Activated CD4-positive, alpha-beta T cell treated with anti-CD3 and anti-CD28 coated beads, Interleukin-2, amount 10 ng/mL, durations not matched to agents 24 days and 14 days (primary cell): ENCODE data around the gene TNK1. TPM values are rescaled to one million over a fixed set of nuclear protein-coding genes. Genes with fewer than 3 reads are reported as not detected.
A peak's percentile ranks its signal among the peaks of the same experiment; 100 is the strongest.
"Not testable (repeated sequence)": the region's sequence is repeated elsewhere in the genome, so short reads cannot be mapped to it uniquely, and the experiment has no call there.

ENCODE experiments used
- DNase-seq: peaks from one replicate; pipeline ENCODE4 v3.0.0; 2022
- H3K27ac Mint-ChIP-seq: one replicate; pipeline ENCODE4 v1.8.0; 2022; ENCODE audit warnings: mild to moderate bottlenecking, mixed read lengths
- H3K27me3 Mint-ChIP-seq: one replicate; pipeline ENCODE4 v1.8.0; 2022; ENCODE audit warnings: mixed read lengths
- H3K36me3 Mint-ChIP-seq: one replicate; pipeline ENCODE4 v1.8.0; 2022; ENCODE audit warnings: low read depth, mild to moderate bottlenecking, mixed read lengths
- H3K4me1 Mint-ChIP-seq: one replicate; pipeline ENCODE4 v1.8.0; 2021; ENCODE audit warnings: mixed read lengths
- H3K4me3 Mint-ChIP-seq: one replicate; pipeline ENCODE4 v1.8.0; 2022; ENCODE audit warnings: mild to moderate bottlenecking, moderate library complexity, mixed read lengths
- H3K9me3 Mint-ChIP-seq: one replicate; pipeline ENCODE4 v1.8.0; 2021; ENCODE audit warnings: mixed read lengths
- intact Hi-C: fragments of 100-400 bp; cut with micrococcal nuclease; formaldehyde crosslinking; loops from one replicate; pipeline ENCODE4 v1.15.1; 2023
- total RNA-seq: library from RNA; stranded (reverse); gene quantifications from 2 replicates; pipeline ENCODE4 v1.2.3, GENCODE V29; 2022

Gene TNK1
- total RNA-seq, 1 donor from 2014 or later: 5.3 TPM

DNA sequence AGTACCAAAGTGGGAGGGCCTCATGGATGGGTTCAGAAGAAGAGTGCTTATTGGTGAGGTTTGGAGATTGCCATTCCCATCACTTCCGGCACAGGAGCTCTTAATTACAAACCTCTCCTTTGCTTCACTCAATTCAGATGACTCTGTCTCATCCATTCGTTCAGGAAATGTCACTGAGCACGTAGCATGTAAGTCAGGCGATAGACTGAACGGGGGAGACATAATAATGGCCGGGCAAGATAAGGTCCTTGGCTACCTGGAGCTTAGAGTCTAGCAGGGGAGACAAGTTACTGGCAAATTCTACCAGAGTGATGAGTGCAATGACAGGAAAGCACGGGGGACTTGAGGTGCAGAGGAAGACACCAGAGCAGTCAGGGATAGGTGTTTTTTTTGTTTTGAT, 14.9 kb upstream of the TNK1 start:
- H3K4me1 Mint-ChIP-seq, DNase-seq, H3K9me3 Mint-ChIP-seq, H3K36me3 Mint-ChIP-seq, H3K27ac Mint-ChIP-seq, intact Hi-C loops, H3K4me3 Mint-ChIP-seq: not testable (repeated sequence)
- H3K27me3 Mint-ChIP-seq: peaks cover 10% of the 10 kb centered on the region

GRCh38 chr17:7367083-7367482, 13.8 kb upstream of the TNK1 start:
- peaks cover 12% of the 10 kb centered on the region for H3K27me3 Mint-ChIP-seq
- H3K9me3 Mint-ChIP-seq: no peaks in the 10 kb centered on the region
- H3K27ac Mint-ChIP-seq: no peak overlapping the region
- H3K4me1 Mint-ChIP-seq: peaks cover under 1% of the 10 kb centered on the region
- DNase-seq: peak; percentile 49
- no peaks in the 10 kb centered on the region for H3K36me3 Mint-ChIP-seq
- intact Hi-C loops: no loop called here
- H3K4me3 Mint-ChIP-seq: no peak overlapping the region

GRCh38 chr17:7367918-7368598, 12.8 kb upstream of the TNK1 start:
- Mint-ChIP-seq H3K9me3 (no peaks in the 10 kb centered on the region), H3K4me3 (no peak overlapping the region), H3K27ac (no peak overlapping the region), H3K4me1 (no peaks in the 10 kb centered on the region), H3K27me3 (peaks cover 12% of the 10 kb centered on the region), H3K36me3 (no peaks in the 10 kb centered on the region)
- intact Hi-C loops: no loop called here
- no peak for DNase-seq

GRCh38 chr17:7368599-7368994, 12.3 kb upstream of the TNK1 start:
- intact Hi-C loops, H3K4me1 Mint-ChIP-seq, H3K9me3 Mint-ChIP-seq, H3K27ac Mint-ChIP-seq, H3K36me3 Mint-ChIP-seq, DNase-seq, H3K4me3 Mint-ChIP-seq: not testable (repeated sequence)
- H3K27me3 Mint-ChIP-seq: peaks cover 12% of the 10 kb centered on the region

- Mint-ChIP-seq H3K27me3 (peaks cover 14% of the 10 kb centered on the region), H3K36me3 (no peaks in the 10 kb centered on the region), H3K27ac (no peak overlapping the region), H3K9me3 (no peaks in the 10 kb centered on the region), H3K4me1 (no peaks in the 10 kb centered on the region), H3K4me3 (no peak overlapping the region)
- DNase-seq: no peak
- intact Hi-C loops: no loop called here
These were observed 11.1 kb upstream of the TNK1 start for GRCh38 chr17:7369825-7370224.

GRCh38 chr17:7370853-7371252, 10.0 kb upstream of the TNK1 start:
- H3K27ac Mint-ChIP-seq: no peak overlapping the region
- no peak for DNase-seq
- peaks cover 14% of the 10 kb centered on the region for H3K27me3 Mint-ChIP-seq
- intact Hi-C loops: no loop called here
- no peak overlapping the region for H3K4me3 Mint-ChIP-seq
- H3K36me3 Mint-ChIP-seq: no peaks in the 10 kb centered on the region
- no peaks in the 10 kb centered on the region for H3K9me3 Mint-ChIP-seq
- H3K4me1 Mint-ChIP-seq: no peaks in the 10 kb centered on the region

GRCh38 chr17:7374353-7374752, 6.5 kb upstream of the TNK1 start:
- no peak overlapping the region for H3K4me3 Mint-ChIP-seq
- no peak for DNase-seq
- peaks cover 5% of the 10 kb centered on the region for H3K9me3 Mint-ChIP-seq
- intact Hi-C loops: no loop called here
- no peaks in the 10 kb centered on the region for H3K4me1 Mint-ChIP-seq
- H3K36me3 Mint-ChIP-seq: no peaks in the 10 kb centered on the region
- no peak overlapping the region for H3K27ac Mint-ChIP-seq
- peaks cover 21% of the 10 kb centered on the region for H3K27me3 Mint-ChIP-seq

- no peak overlapping the region for H3K4me3 Mint-ChIP-seq
- no peak overlapping the region for H3K27ac Mint-ChIP-seq
- no peaks in the 10 kb centered on the region for H3K36me3 Mint-ChIP-seq
- peaks cover 9% of the 10 kb centered on the region for H3K9me3 Mint-ChIP-seq
- no peaks in the 10 kb centered on the region for H3K4me1 Mint-ChIP-seq
- H3K27me3 Mint-ChIP-seq: peaks cover 42% of the 10 kb centered on the region
- intact Hi-C loops: no loop called here
- DNase-seq: no peak
These were observed 1.8 kb upstream of the TNK1 start for GRCh38 chr17:7379134-7379533.

DNA sequence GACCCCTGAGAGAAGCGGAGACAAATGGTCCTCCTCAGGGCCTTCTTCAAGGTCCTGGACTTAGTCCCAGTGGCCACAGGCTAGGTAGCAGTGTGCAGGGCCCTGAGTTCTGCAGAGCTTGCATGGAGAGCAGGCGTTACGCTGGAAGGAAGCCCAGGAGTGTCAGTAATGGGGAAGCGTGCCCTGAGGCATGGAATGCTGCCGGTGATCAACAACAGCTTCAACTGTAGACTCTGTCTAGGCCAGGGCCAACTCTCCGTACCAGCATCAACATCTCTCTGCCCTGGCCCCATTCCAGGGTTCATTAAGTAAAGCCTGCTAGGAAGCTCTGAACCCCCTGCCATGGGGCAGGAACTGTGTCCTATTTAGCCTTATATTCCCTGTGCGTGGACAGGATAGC, 568 bp upstream of the TNK1 start:
- Mint-ChIP-seq H3K27me3 (peaks cover 40% of the 10 kb centered on the region), H3K9me3 (peaks cover 9% of the 10 kb centered on the region), H3K36me3 (no peaks in the 10 kb centered on the region), H3K27ac (no peak overlapping the region), H3K4me3 (no peak overlapping the region), H3K4me1 (peaks cover 4% of the 10 kb centered on the region)
- no peak for DNase-seq
- intact Hi-C loops: no loop called here

GRCh38 chr17:7382901-7383300, 2.0 kb downstream of the TNK1 start:
- H3K27ac Mint-ChIP-seq: no peak overlapping the region
- no peaks in the 10 kb centered on the region for H3K36me3 Mint-ChIP-seq
- H3K27me3 Mint-ChIP-seq: peaks cover 33% of the 10 kb centered on the region
- H3K4me1 Mint-ChIP-seq: peaks cover 4% of the 10 kb centered on the region
- H3K9me3 Mint-ChIP-seq: peaks cover 9% of the 10 kb centered on the region
- DNase-seq: no peak
- intact Hi-C loops: no loop called here
- peak overlapping the region; percentile 15 for H3K4me3 Mint-ChIP-seq

GRCh38 chr17:7383371-7383741, 2.5 kb downstream of the TNK1 start:
- peak overlapping the region; percentile 77 for H3K4me3 Mint-ChIP-seq
- peaks cover 33% of the 10 kb centered on the region for H3K27me3 Mint-ChIP-seq
- H3K9me3 Mint-ChIP-seq: peaks cover 9% of the 10 kb centered on the region
- intact Hi-C loops: no loop called here
- DNase-seq: no peak
- peaks cover 1% of the 10 kb centered on the region for H3K36me3 Mint-ChIP-seq
- H3K4me1 Mint-ChIP-seq: peaks cover 4% of the 10 kb centered on the region
- no peak overlapping the region for H3K27ac Mint-ChIP-seq

DNA sequence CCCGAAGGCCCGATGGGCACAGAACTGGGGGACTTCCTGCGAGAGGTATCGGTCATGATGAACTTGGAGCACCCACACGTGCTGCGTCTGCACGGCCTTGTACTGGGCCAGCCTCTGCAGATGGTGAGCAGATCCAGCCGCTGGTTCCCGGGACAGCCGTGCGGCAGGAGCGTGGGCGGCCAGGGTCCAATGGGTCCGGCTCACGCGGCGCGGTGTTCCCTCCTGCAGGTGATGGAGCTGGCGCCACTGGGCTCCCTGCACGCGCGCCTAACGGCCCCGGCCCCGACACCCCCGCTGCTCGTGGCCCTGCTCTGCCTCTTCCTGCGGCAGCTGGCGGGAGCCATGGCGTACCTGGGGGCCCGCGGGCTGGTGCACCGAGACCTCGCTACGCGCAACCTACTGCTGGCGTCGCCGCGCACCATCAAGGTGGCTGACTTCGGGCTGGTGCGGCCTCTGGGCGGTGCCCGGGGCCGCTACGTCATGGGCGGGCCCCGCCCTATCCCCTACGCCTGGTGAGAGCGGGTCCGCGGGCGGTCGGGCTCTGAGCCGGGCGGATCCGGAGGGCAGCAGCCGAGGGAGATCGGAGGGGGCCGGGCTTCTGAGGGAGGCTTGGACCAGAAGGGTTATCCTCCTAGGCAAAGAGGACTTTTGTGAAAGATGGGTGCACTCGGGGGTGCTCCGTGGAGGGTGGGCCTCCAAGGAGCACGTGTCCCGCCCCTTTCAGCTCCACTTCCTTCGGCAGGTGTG, 3.0 kb downstream of the TNK1 start:
- H3K27me3 Mint-ChIP-seq: peaks cover 31% of the 10 kb centered on the region
- intact Hi-C loops: loop anchor here (1.0 kb wide), 1 partner anchor 20 kb away; the partner anchor contains the start of gene TMEM256
- peak overlapping the region; percentile 69 for H3K27ac Mint-ChIP-seq
- H3K4me1 Mint-ChIP-seq: peaks cover 4% of the 10 kb centered on the region
- peaks cover 3% of the 10 kb centered on the region for H3K36me3 Mint-ChIP-seq
- H3K9me3 Mint-ChIP-seq: peaks cover 9% of the 10 kb centered on the region
- H3K4me3 Mint-ChIP-seq: peak overlapping the region; percentile 77
- DNase-seq: peak; percentile 94

DNA sequence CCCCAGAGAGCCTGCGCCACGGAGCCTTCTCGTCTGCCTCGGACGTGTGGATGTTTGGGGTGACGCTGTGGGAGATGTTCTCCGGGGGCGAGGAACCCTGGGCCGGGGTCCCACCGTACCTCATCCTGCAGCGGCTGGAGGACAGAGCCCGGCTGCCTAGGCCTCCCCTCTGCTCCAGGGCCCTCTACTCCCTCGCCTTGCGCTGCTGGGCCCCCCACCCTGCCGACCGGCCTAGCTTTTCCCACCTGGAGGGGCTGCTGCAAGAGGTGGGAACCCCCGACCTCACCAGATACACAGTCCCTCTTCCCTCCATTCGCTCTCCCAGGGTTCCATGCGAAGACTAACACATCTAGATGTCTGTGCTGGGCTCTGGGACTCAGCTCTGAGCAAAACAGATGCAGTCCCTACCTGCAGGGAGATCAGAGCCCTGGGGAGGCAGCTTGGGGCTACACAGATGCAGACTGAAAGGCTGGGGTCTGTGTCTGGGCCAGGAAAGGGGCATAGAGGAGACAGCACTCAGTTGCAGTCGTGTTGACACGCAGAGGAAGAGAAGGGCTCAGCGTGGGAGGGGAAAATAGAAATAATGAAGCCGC, 3.7 kb downstream of the TNK1 start:
- H3K4me3 Mint-ChIP-seq: peak overlapping the region; percentile 77
- intact Hi-C loops: loop anchor here (1.0 kb wide), 1 partner anchor 20 kb away; the partner anchor contains the start of gene TMEM256
- H3K27ac Mint-ChIP-seq: peak overlapping the region; percentile 69
- no peak for DNase-seq
- peaks cover 10% of the 10 kb centered on the region for H3K36me3 Mint-ChIP-seq
- H3K4me1 Mint-ChIP-seq: peaks cover 4% of the 10 kb centered on the region
- peaks cover 24% of the 10 kb centered on the region for H3K27me3 Mint-ChIP-seq
- peaks cover 2% of the 10 kb centered on the region for H3K9me3 Mint-ChIP-seq

DNA sequence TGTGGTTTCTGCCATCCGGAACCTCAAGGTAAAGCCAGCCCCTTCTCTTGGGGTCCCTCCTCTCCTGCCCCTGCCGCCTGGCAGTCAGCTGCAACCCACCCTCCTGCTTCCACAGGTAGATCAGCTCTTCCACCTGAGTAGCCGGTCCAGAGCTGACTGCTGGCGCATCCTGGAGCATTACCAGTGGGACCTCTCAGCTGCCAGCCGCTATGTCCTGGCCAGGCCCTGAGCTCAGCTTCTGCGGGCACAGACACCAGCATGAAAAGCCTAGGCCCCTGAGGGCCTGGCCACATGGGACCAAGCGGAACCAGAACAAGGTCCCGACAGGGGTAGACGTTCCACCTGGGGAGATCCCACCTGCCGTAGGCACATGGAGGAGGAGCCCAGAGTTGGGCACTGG, 8.0 kb downstream of the TNK1 start:
- DNase-seq: no peak
- Mint-ChIP-seq H3K4me1 (peaks cover 23% of the 10 kb centered on the region), H3K27ac (no peak overlapping the region), H3K36me3 (peaks cover 23% of the 10 kb centered on the region), H3K27me3 (no peaks in the 10 kb centered on the region), H3K4me3 (no peak overlapping the region), H3K9me3 (no peaks in the 10 kb centered on the region)
- intact Hi-C loops: no loop called here
